Islet precursor cell (in vitro differentiated cells): ENCODE measurements around the gene JAM3.
"Not testable (repeated sequence)": the region's sequence is repeated elsewhere in the genome, so short reads cannot be mapped to it uniquely, and the experiment has no call there.

Experiments
- DNase-seq: peaks from one replicate; pipeline ENCODE4 v3.0.0-alpha.2; 2018

JAM3 gene

GRCh38 chr11:134151083-134151747 lies 82.3 kb downstream of the JAM3 start:
- DNase-seq: peak; percentile 32

- DNase-seq: peak; percentile 39
Observed at GRCh38 chr11:134152696-134153095, 83.8 kb downstream of the JAM3 start.

- DNase-seq: no peak
Observed at GRCh38 chr11:134153147-134153905, 84.5 kb downstream of the JAM3 start.

- DNase-seq: no peak
Observed at GRCh38 chr11:134154441-134154840, 85.6 kb downstream of the JAM3 start.

GRCh38 chr11:134155456-134155855 lies 86.6 kb downstream of the JAM3 start:
- DNase-seq: no peak

- no peak for DNase-seq
Observed at GRCh38 chr11:134155946-134156865, 87.3 kb downstream of the JAM3 start.

GRCh38 chr11:134157451-134157850 lies 88.6 kb downstream of the JAM3 start:
- no peak for DNase-seq

- peak; percentile 30 for DNase-seq
Observed at GRCh38 chr11:134158023-134158422, 89.2 kb downstream of the JAM3 start.

- no peak for DNase-seq
Observed at GRCh38 chr11:134159652-134160051, 90.8 kb downstream of the JAM3 start.

GRCh38 chr11:134164490-134165370 lies 95.9 kb downstream of the JAM3 start:
- no peak for DNase-seq

GRCh38 chr11:134170177-134170918 lies 101.5 kb downstream of the JAM3 start:
- no peak for DNase-seq

- DNase-seq: no peak
Observed at GRCh38 chr11:134170919-134171281, 102.0 kb downstream of the JAM3 start.

- DNase-seq: no peak
Observed at GRCh38 chr11:134171951-134172350, 103.1 kb downstream of the JAM3 start.

- no peak for DNase-seq
Observed at GRCh38 chr11:134173296-134173695, 104.4 kb downstream of the JAM3 start.

GRCh38 chr11:134176284-134176683 lies 107.4 kb downstream of the JAM3 start:
- DNase-seq: no peak

- no peak for DNase-seq
Observed at GRCh38 chr11:134178032-134178674, 109.3 kb downstream of the JAM3 start.

GRCh38 chr11:134181707-134182106 lies 112.8 kb downstream of the JAM3 start:
- no peak for DNase-seq

GRCh38 chr11:134188092-134188491 lies 119.2 kb downstream of the JAM3 start:
- DNase-seq: not testable (repeated sequence)

- DNase-seq: no peak
Observed at GRCh38 chr11:134196756-134197155, 127.9 kb downstream of the JAM3 start.

GRCh38 chr11:134199531-134199930 lies 130.7 kb downstream of the JAM3 start:
- no peak for DNase-seq

GRCh38 chr11:134200688-134201087 lies 131.8 kb downstream of the JAM3 start:
- no peak for DNase-seq
